Measurements from ENCODE around the gene SLC9A8.
"Not testable (repeated sequence)": the region's sequence is repeated elsewhere in the genome, so short reads cannot be mapped to it uniquely, and the experiment has no call there.

DNA sequence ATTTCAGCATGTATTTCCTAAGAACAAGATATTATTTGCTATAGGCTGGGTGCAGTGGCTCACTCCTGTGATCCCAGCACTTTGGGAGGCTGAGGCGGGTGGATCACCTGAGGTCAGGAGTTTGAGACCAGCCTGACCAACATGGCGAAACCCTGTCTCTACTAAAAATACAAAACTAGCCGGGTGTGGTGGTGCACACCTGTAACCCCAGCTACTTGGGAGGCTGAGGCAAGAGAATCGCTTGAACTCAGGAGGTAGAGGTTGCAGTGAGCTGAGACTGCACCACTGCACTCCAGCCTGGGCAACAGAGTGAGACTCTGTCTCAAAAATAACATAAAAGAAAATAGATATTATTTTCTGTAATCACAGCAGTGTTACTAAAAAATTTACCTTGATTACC, 30.2 kb upstream of the SLC9A8 start:
- TF ChIP-seq, protein P1, sequence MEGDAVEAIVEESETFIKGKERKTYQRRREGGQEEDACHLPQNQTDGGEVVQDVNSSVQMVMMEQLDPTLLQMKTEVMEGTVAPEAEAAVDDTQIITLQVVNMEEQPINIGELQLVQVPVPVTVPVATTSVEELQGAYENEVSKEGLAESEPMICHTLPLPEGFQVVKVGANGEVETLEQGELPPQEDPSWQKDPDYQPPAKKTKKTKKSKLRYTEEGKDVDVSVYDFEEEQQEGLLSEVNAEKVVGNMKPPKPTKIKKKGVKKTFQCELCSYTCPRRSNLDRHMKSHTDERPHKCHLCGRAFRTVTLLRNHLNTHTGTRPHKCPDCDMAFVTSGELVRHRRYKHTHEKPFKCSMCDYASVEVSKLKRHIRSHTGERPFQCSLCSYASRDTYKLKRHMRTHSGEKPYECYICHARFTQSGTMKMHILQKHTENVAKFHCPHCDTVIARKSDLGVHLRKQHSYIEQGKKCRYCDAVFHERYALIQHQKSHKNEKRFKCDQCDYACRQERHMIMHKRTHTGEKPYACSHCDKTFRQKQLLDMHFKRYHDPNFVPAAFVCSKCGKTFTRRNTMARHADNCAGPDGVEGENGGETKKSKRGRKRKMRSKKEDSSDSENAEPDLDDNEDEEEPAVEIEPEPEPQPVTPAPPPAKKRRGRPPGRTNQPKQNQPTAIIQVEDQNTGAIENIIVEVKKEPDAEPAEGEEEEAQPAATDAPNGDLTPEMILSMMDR (IDR thresholded peaks at IDR 0.05), result not testable (repeated sequence)
- TF ChIP-seq POLR2A (IDR thresholded peaks at IDR 0.05), result not testable (repeated sequence)

Measured in adrenal gland (tissue), 5 donors.